ENCODE results near the gene SUN1. TPM values are rescaled to one million over a fixed set of nuclear protein-coding genes. Genes with fewer than 3 reads are reported as not detected.

Gene SUN1
- total RNA-seq, 1 donor from 2014 or later, result 111 TPM

- Histone ChIP-seq H3K27ac (no peak overlapping the region), H3K4me3 (no peak overlapping the region), H3K4me1 (no peaks in the 10 kb centered on the region), H3K27me3 (ENCODE audit: low read depth) (no peaks in the 10 kb centered on the region), H3K36me3 (peaks cover 100% of the 10 kb centered on the region), H3K9me3 (no peaks in the 10 kb centered on the region)
- ATAC-seq (peak in 1 of 2 donors; percentile 26), DNase-seq (no peak)
- no peak for TF ChIP-seq CTCF (IDR thresholded peaks at IDR 0.05)
- intact Hi-C loops (cut with DNase I), result no loop called here
These were observed 23.6 kb downstream of the SUN1 start for GRCh38 chr7:855686-856369.

GRCh38 chr7:856444-857095 is 24.3 kb downstream of the SUN1 start:
- no peak for TF ChIP-seq CTCF (IDR thresholded peaks at IDR 0.05)
- DNase-seq (no peak), ATAC-seq (no peak)
- no peak overlapping the region for H3K4me3 ChIP-seq
- H3K9me3 ChIP-seq, result no peaks in the 10 kb centered on the region
- H3K27ac ChIP-seq, result no peak overlapping the region
- H3K4me1 ChIP-seq, result no peaks in the 10 kb centered on the region
- peaks cover 100% of the 10 kb centered on the region for H3K36me3 ChIP-seq
- no peaks in the 10 kb centered on the region for H3K27me3 ChIP-seq (ENCODE audit: low read depth)
- intact Hi-C loops (cut with DNase I), result no loop called here

GRCh38 chr7:857661-858060 is 25.4 kb downstream of the SUN1 start:
- intact Hi-C loops (cut with DNase I), result no loop called here
- H3K27me3 ChIP-seq (ENCODE audit: low read depth), result no peaks in the 10 kb centered on the region
- DNase-seq, result no peak
- H3K4me3 ChIP-seq, result no peak overlapping the region
- ATAC-seq, result no peak
- no peak for TF ChIP-seq CTCF (IDR thresholded peaks at IDR 0.05)
- no peaks in the 10 kb centered on the region for H3K9me3 ChIP-seq
- no peak overlapping the region for H3K27ac ChIP-seq
- no peaks in the 10 kb centered on the region for H3K4me1 ChIP-seq
- H3K36me3 ChIP-seq, result peaks cover 100% of the 10 kb centered on the region

GRCh38 chr7:859359-860030 is 27.2 kb downstream of the SUN1 start:
- intact Hi-C loops (cut with DNase I), result no loop called here
- Histone ChIP-seq H3K4me1 (no peaks in the 10 kb centered on the region), H3K27me3 (ENCODE audit: low read depth) (no peaks in the 10 kb centered on the region), H3K4me3 (no peak overlapping the region), H3K36me3 (peaks cover 99% of the 10 kb centered on the region), H3K27ac (no peak overlapping the region), H3K9me3 (no peaks in the 10 kb centered on the region)
- TF ChIP-seq CTCF (IDR thresholded peaks at IDR 0.05), result no peak
- ATAC-seq (peak; percentile 44 to 55), DNase-seq (no peak)

- H3K27ac ChIP-seq, result no peak overlapping the region
- H3K4me1 ChIP-seq, result no peaks in the 10 kb centered on the region
- ATAC-seq (no peak), DNase-seq (no peak)
- H3K36me3 ChIP-seq, result peaks cover 99% of the 10 kb centered on the region
- no peaks in the 10 kb centered on the region for H3K27me3 ChIP-seq (ENCODE audit: low read depth)
- H3K4me3 ChIP-seq, result no peak overlapping the region
- no peaks in the 10 kb centered on the region for H3K9me3 ChIP-seq
- intact Hi-C loops (cut with DNase I), result no loop called here
- no peak for TF ChIP-seq CTCF (IDR thresholded peaks at IDR 0.05)
These were observed 27.9 kb downstream of the SUN1 start for GRCh38 chr7:860149-860548.
